Sciatic nerve (tissue), 2 donors: ENCODE data around the gene ERC2. TPM values are rescaled to one million over a fixed set of nuclear protein-coding genes. Genes with fewer than 3 reads are reported as not detected.
"Not testable (repeated sequence)": the region's sequence is repeated elsewhere in the genome, so short reads cannot be mapped to it uniquely, and the experiment has no call there.

Source experiments
- ATAC-seq: fragments of 200-7000 bp; cut with Tn5 transposase; one replicate; pipeline ENCODE4 v1.9.1; 2020; ENCODE audit warnings: mild to moderate bottlenecking, moderate library complexity
- DNase-seq: peaks from one replicate; pipeline ENCODE4 v3.0.0-alpha.2; 2020; ENCODE audit warnings: low spot score
- intact Hi-C: fragments of 100-400 bp; cut with DNase I; formaldehyde crosslinking; loops from one replicate; pipeline ENCODE4 v1.14.2; 2022
- total RNA-seq: library from RNA; stranded (reverse); fragmentation: NEBNext Ultra II Directional; extraction: Animal tissue kit (Norgen Biotek cat#: 25700); gene quantifications from one replicate; pipeline ENCODE4 v1.2.1, GENCODE V29; 2021
- donor health status: DM: no; HTN: no; CAD: no.
- donor health status: DM: no; HTN: no; CAD: no.

Gene ERC2
- total RNA-seq, 1 donor from 2014 or later: 1.7 TPM

- ATAC-seq (no peak), DNase-seq (no peak)
- intact Hi-C loops: no loop called here
Observed at GRCh38 chr3:55858727-55859126, 609.5 kb downstream of the ERC2 start.

- intact Hi-C loops: no loop called here
- no peak for ATAC-seq
Observed at GRCh38 chr3:55858302-55858701, 610.0 kb downstream of the ERC2 start.

GRCh38 chr3:55857633-55858032 lies 610.6 kb downstream of the ERC2 start:
- intact Hi-C loops: no loop called here
- DNase-seq: no peak

More at GRCh38 chr3:55858302-55858701, 610.0 kb downstream of the ERC2 start:
- no peak for DNase-seq

GRCh38 chr3:55855311-55855710 lies 613.0 kb downstream of the ERC2 start:
- DNase-seq (no peak), ATAC-seq (no peak)
- intact Hi-C loops: no loop called here

More at GRCh38 chr3:55857633-55858032, 610.6 kb downstream of the ERC2 start:
- ATAC-seq: no peak

GRCh38 chr3:55854494-55854893 lies 613.8 kb downstream of the ERC2 start:
- no peak for ATAC-seq
- intact Hi-C loops: no loop called here

DNA sequence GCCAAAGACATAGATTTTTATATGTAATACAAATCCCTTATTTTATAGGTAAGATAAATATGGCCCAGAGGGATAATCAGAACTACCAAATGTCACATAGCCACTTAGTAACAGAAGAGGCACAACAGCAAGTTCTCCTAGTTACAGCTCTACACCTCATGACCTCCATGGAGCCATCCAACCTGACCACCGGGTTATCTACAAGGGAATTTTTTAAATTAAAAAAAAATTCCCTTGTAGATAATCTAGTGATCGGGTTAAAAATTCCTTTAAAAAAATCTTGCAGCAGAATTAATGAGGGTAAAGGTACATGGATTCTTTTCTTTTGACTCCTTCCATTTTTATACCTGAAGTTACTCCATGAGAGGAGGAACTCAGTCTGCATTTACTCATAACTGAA lies 615.9 kb downstream of the ERC2 start:
- DNase-seq (no peak), ATAC-seq (no peak)
- intact Hi-C loops: no loop called here

More at GRCh38 chr3:55854494-55854893, 613.8 kb downstream of the ERC2 start:
- no peak for DNase-seq

DNA sequence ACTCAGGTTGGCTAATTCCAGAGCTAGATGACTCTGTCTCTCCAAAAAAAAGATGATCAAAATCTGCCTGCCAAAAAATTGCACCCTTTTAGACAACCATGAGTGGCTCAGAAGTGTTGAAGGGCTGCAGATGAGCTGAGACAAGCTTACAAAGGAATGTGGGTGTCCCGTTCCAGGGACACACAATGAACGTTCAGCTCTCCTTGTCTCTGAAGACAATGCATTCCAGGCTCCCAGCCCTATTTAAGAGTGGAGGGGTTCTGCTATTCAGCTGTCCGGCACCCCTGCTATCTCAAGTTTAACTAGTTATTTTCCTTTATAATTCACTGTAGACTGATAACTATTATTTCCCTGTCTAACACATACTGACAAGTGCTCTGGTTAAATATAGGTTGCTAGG lies 626.1 kb downstream of the ERC2 start:
- ATAC-seq: no peak

DNA sequence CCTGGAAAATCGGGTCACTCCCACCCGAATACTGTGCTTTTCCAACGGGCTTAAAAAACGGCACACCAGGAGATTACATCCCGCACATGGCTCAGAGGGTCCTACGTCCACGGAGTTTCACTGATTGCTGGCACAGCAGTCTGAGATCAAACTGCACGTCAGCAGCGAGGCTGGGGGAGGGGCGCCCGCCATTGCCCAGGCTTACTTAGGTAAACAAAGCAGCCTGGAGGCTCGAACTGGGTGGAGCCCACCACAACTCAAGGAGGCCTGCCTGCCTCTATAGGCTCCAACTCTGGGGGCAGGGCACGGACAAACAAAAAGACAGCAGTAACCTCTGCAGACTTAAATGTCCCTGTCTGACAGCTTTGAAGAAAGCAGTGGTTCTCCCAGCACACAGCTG lies 636.4 kb downstream of the ERC2 start:
- intact Hi-C loops, DNase-seq, ATAC-seq: not testable (repeated sequence)

More for the DNA sequence above, 626.1 kb downstream of the ERC2 start:
- intact Hi-C loops: no loop called here
- DNase-seq: no peak

DNA sequence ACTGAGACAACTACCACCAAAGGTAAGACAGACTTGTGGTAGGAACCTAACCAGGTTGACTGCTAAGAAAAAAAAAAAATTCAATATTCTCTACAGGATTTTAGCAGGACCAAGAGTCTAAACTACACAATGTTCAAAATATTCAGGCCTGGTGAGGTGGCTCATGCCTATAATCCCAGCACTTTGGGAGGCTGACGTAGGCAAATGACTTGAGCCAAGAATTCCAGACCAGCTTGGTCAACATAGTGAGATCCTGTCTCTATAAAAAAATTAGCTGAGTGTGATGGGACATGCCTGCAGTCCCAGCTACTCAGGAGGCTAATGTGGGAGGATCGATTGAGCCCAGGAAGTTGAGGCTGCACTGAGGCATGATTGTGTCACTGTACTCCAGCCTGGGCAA lies 639.6 kb downstream of the ERC2 start:
- intact Hi-C loops: no loop called here
- ATAC-seq (no peak), DNase-seq (no peak)

GRCh38 chr3:55827786-55828185 lies 640.5 kb downstream of the ERC2 start:
- DNase-seq: no peak
- no peak for ATAC-seq
- intact Hi-C loops: no loop called here

DNA sequence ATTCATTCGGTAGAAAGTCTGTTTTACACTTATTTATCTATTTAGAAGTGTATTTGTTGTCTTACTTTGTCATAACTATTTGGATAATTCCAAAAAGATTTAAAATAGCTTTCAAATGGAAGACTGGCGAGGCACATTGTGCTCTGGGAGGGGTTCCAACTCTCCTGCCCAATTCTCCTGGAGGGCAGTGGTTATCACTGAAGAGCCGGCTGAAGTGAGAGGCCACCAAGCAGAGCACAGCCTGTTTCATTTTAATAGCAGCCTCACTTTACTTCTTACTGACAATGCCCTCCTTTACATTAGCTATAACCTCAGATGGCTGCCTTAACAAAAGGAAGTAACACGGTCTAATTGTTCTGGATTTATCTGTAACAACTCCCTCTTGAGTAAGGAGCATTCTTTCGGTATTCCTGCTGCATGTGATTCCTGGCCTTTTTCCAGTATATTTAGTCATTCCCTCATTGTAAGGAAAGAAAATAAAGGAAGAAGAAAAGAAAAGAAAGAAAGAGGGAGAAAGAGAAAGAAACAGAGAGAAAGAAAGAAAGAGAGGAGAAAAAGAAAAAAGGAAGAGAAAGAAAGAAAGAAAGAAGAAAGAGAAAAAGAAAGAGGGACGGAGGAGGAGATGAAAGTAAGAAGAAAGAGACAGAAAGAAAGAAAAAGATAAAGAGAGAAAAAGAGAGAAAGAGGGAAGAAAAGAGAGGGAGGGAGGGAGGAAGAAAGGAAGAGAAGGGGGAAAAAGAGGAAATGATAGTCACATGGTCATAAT lies 641.4 kb downstream of the ERC2 start:
- ATAC-seq (no peak), DNase-seq (no peak)
- intact Hi-C loops: no loop called here

- intact Hi-C loops: no loop called here
- ATAC-seq (no peak), DNase-seq (no peak)
Observed at GRCh38 chr3:55826097-55826496, 642.2 kb downstream of the ERC2 start.

GRCh38 chr3:55824406-55824805 lies 643.9 kb downstream of the ERC2 start:
- intact Hi-C loops: no loop called here
- ATAC-seq (no peak), DNase-seq (no peak)

DNA sequence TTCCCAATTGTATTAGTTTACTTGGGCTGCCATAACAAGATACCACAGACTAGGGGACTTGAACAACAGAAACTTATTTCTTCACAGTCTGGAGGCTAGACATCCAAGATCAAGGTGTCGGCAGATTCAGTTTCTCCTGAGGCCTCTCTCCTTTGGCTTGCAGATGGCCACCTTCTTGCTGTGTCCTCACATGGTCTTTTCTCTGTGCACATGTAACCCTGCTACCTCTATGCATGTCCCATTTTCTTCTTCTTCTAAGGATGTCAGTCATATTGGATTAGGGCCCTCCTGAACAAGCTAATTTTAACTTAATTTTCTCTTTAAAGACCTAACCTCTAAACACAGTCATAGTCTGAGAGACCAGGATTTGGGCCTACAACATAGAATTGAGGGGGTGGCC lies 644.4 kb downstream of the ERC2 start:
- no peak for DNase-seq
- ATAC-seq: no peak
- intact Hi-C loops: no loop called here

GRCh38 chr3:55823001-55823400 lies 645.3 kb downstream of the ERC2 start:
- DNase-seq (no peak), ATAC-seq (no peak)
- intact Hi-C loops: no loop called here

GRCh38 chr3:55819005-55819404 lies 649.3 kb downstream of the ERC2 start:
- intact Hi-C loops: no loop called here
- DNase-seq: no peak

DNA sequence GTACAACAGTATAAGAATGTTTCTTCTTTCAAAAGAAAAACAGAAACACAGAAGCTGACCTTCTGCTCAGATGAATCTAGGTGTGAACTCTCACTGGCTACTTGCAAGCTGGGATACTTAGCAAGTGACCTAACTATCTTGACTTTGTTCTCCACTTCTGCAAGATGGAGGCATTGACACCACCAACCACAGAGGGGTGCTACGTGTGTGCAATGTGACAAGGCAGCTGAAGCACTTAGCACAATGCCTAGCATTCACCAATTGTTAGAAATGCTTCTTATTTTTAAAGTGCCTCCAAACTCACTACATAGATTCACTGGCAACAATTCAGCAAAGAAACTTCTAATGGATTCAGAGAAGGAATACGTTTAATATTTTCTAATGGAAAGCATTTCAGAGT lies 649.8 kb downstream of the ERC2 start:
- intact Hi-C loops: no loop called here
- no peak for DNase-seq
- no peak for ATAC-seq

More at GRCh38 chr3:55819005-55819404, 649.3 kb downstream of the ERC2 start:
- ATAC-seq: no peak

GRCh38 chr3:55816794-55817576 lies 651.3 kb downstream of the ERC2 start:
- ATAC-seq (no peak), DNase-seq (no peak)
- intact Hi-C loops: no loop called here

- ATAC-seq: no peak
- no peak for DNase-seq
- intact Hi-C loops: no loop called here
Observed at GRCh38 chr3:55815262-55815661, 653.0 kb downstream of the ERC2 start.
